Colonic mucosa (tissue), 4 donors: ENCODE data around the gene DIAPH1. TPM values are rescaled to one million over a fixed set of nuclear protein-coding genes. Genes with fewer than 3 reads are reported as not detected.

Source experiments
- DNase-seq: peaks from one replicate; pipeline ENCODE4 v3.0.0-alpha.2; 2020
- H3K27ac ChIP-seq: fragments of 200-600 bp; one replicate; pipeline ENCODE4 v1.8.0; 2021
- H3K27me3 ChIP-seq: fragments of 200-600 bp; one replicate; pipeline ENCODE4 v1.8.0; 2021
- H3K36me3 ChIP-seq: fragments of 200-600 bp; one replicate; pipeline ENCODE4 v1.8.0; 2021
- H3K4me1 ChIP-seq: fragments of 200-600 bp; one replicate; pipeline ENCODE4 v1.8.0; 2021; ENCODE audit warnings: mild to moderate bottlenecking
- H3K4me3 ChIP-seq: fragments of 200-600 bp; one replicate; pipeline ENCODE4 v1.8.0; 2021
- H3K9ac ChIP-seq, 2 donors: one replicate each; pipeline ENCODE4 v1.7.0; 2013; ENCODE audit warnings: control low read depth in 2 of 2, low read depth in 2 of 2, low read length in 2 of 2
- H3K9me3 ChIP-seq: fragments of 200-600 bp; one replicate; pipeline ENCODE4 v1.8.0; 2021
- intact Hi-C: fragments of 100-400 bp; cut with DNase I; formaldehyde crosslinking; loops from one replicate; pipeline ENCODE4 v1.14.1; 2022
- total RNA-seq, 2 donors: library from RNA; stranded (reverse); fragmentation: NEBNext Ultra II Directional in 1 of 2; extraction: Animal tissue kit (Norgen Biotek cat#: 25700) in 1 of 2; gene quantifications; one replicate each; pipeline ENCODE4 v1.2.1, GENCODE V29; 2021
- TF ChIP-seq, protein P1 (sequence below): fragments of 200-600 bp; IDR thresholded peaks from one replicate; pipeline ENCODE4 v1.8.0; 2022; ENCODE audit warnings: antibody characterized with exemption, mild to moderate bottlenecking
- donor health status: healthy.
- donor health status: DM: no; HTN: no; CAD: no.
- donor health status: DM: no; HTN: no; CAD: no.

DIAPH1 gene
- total RNA-seq, 2 donors from 2014 or later = 113 to 143 TPM

DNA sequence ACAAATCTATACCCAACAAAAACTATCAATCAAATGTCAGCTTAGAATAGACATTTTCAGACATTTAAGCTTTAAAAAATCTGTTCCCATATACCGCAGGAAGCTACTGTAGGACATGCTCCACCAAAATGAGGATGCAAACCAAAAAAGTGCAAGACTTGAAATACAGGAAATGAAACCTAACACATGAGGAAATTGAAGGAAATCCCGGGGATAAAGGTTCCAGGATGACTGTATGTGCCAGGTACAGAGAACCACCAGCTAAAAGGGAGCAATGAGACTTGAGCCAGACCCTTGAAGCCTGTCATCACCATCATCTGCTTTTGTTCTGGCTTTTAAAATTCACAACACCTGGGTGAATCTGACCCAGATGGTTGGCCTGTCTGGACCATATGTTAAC, 21.4 kb downstream of the DIAPH1 start:
- Histone ChIP-seq H3K27ac (no peak overlapping the region), H3K4me1 (no peaks in the 10 kb centered on the region), H3K27me3 (no peaks in the 10 kb centered on the region), H3K36me3 (no peaks in the 10 kb centered on the region), H3K9ac (no peak overlapping the region), H3K9me3 (no peaks in the 10 kb centered on the region), H3K4me3 (no peak overlapping the region)
- TF ChIP-seq, protein P1, sequence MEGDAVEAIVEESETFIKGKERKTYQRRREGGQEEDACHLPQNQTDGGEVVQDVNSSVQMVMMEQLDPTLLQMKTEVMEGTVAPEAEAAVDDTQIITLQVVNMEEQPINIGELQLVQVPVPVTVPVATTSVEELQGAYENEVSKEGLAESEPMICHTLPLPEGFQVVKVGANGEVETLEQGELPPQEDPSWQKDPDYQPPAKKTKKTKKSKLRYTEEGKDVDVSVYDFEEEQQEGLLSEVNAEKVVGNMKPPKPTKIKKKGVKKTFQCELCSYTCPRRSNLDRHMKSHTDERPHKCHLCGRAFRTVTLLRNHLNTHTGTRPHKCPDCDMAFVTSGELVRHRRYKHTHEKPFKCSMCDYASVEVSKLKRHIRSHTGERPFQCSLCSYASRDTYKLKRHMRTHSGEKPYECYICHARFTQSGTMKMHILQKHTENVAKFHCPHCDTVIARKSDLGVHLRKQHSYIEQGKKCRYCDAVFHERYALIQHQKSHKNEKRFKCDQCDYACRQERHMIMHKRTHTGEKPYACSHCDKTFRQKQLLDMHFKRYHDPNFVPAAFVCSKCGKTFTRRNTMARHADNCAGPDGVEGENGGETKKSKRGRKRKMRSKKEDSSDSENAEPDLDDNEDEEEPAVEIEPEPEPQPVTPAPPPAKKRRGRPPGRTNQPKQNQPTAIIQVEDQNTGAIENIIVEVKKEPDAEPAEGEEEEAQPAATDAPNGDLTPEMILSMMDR = no peak
- intact Hi-C loops = no loop called here
- DNase-seq = no peak

DNA sequence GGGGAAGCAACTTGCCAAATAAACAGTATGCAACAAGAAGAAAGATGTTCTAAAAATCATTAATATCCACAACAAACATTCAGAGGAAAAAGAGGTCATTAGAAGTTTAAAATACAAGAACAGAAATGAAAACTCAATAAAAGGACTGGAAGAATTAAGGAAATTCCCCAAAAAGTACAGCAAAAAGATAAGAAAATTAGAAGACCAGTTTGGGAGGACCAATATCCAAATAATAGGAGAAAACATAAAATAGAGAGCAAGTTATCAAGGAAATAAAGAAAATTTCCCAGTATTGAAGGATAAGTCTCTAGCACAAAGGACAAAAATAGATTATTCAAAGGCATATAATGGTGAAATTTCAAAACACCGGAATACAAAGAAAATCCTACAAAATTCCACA, 21.9 kb downstream of the DIAPH1 start:
- intact Hi-C loops = no loop called here
- Histone ChIP-seq H3K9me3 (no peaks in the 10 kb centered on the region), H3K4me3 (no peak overlapping the region), H3K27ac (no peak overlapping the region), H3K4me1 (no peaks in the 10 kb centered on the region), H3K9ac (no peak overlapping the region), H3K27me3 (no peaks in the 10 kb centered on the region), H3K36me3 (no peaks in the 10 kb centered on the region)
- DNase-seq = no peak
- TF ChIP-seq, protein P1 = no peak

DNA sequence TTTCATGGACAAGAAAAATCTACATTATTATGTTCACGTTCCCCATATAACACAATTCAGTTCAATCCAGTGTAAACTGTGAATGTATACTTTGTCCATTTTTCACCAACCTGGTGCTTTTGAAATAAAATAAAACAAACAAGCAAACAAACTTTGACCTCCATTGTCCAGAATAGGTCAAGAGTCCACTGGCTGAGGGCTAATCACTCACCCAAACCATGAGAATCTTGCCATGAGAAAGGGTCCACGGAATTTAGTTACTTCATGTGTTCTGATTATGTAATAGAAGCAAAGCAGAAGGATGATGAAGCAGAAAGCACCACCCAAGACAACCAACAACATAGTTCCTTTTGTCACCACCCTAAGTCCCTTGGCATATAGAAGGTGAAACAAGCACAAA, 28.7 kb downstream of the DIAPH1 start:
- intact Hi-C loops = no loop called here
- H3K9me3 ChIP-seq = no peaks in the 10 kb centered on the region
- no peak for DNase-seq
- no peak overlapping the region for H3K9ac ChIP-seq
- no peak overlapping the region for H3K27ac ChIP-seq
- no peaks in the 10 kb centered on the region for H3K36me3 ChIP-seq
- no peak overlapping the region for H3K4me3 ChIP-seq
- no peaks in the 10 kb centered on the region for H3K4me1 ChIP-seq
- TF ChIP-seq, protein P1 = no peak
- no peaks in the 10 kb centered on the region for H3K27me3 ChIP-seq

DNA sequence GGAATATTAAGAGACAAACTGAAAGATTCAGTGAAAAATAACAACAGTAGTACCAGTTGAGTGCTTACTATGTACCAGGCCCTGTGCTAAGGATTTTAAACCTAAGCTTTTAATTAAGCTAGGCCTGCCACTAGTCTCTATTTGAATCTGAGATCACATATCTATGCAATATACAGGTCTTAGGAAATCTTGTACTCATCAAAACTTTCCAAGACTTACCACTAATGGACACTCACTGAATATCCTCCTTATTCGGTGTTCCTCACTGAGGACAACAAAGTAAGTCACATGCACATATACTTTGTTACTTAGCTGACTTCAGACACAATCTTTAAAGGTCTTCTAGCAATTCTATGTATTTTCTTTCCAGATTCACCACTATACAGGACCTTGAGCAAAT, 32.6 kb downstream of the DIAPH1 start:
- Histone ChIP-seq H3K4me3 (no peak overlapping the region), H3K9ac (no peak overlapping the region), H3K27ac (no peak overlapping the region), H3K4me1 (no peaks in the 10 kb centered on the region), H3K27me3 (no peaks in the 10 kb centered on the region), H3K9me3 (no peaks in the 10 kb centered on the region), H3K36me3 (peaks cover 7% of the 10 kb centered on the region)
- TF ChIP-seq, protein P1 = no peak
- DNase-seq = no peak
- intact Hi-C loops = no loop called here

DNA sequence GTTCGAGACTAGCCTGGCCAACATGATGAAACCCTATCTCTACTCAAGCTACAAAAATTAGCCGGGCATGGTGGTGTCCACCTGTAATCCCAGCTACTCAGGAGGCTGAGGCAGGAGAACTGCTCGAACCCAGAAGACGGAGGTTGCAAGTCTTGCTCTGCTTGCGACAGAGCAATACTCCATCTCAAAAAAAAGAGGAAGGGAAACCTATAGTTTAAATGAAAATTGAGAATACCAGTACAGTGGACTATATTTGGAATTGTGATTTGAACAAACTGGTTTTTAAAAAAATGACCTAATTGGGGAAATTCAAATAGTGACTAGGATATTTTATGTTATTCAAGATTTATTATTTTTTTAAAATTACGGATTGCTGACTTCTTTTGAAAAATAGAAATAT, 33.2 kb downstream of the DIAPH1 start:
- no peak for DNase-seq
- H3K27ac ChIP-seq = no peak overlapping the region
- TF ChIP-seq, protein P1 = no peak
- H3K9me3 ChIP-seq = no peaks in the 10 kb centered on the region
- H3K36me3 ChIP-seq = peaks cover 9% of the 10 kb centered on the region
- H3K27me3 ChIP-seq = no peaks in the 10 kb centered on the region
- no peaks in the 10 kb centered on the region for H3K4me1 ChIP-seq
- intact Hi-C loops = no loop called here
- H3K9ac ChIP-seq = no peak overlapping the region
- H3K4me3 ChIP-seq = no peak overlapping the region

DNA sequence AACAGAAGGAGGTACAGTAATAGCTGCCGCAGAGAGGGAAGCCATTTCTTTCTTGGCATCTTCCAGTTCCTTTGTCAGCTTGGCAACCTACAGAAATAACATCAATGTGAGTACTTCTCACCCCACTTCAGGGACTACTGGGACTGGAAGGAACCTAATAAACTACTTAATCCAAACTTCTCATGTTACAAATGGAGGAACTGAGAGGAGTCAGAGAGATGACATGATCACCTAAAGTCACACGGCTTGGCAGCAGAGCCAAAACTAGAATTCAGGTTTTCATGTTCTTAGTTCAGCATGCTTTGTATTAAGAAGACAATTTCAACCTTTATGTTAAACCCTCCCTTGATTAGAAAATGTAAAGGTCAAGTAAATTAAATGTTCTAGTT, 44.7 kb downstream of the DIAPH1 start:
- TF ChIP-seq, protein P1 = no peak
- intact Hi-C loops = no loop called here
- no peak for DNase-seq
- Histone ChIP-seq H3K27ac (no peak overlapping the region), H3K9me3 (no peaks in the 10 kb centered on the region), H3K4me3 (no peak overlapping the region), H3K36me3 (peaks cover 26% of the 10 kb centered on the region), H3K4me1 (no peaks in the 10 kb centered on the region), H3K9ac (no peak overlapping the region), H3K27me3 (no peaks in the 10 kb centered on the region)
